ENCODE data around the gene SEL1L2. TPM values are rescaled to one million over a fixed set of nuclear protein-coding genes. Genes with fewer than 3 reads are reported as not detected.

SEL1L2 gene
- total and polyA plus RNA-seq, 9 of the 15 experiments (the other 6 are each of a cell fraction or from before 2014, with no cell fraction given): not detected

GRCh38 chr20:13909067-13909466 lies 81.3 kb downstream of the SEL1L2 start:
- ATAC-seq: no peak
- ChIA-PET CTCF (ENCODE audit: low intra/inter-chr PET ratio) (no interaction called here), POLR2A (interaction anchor here (0.6 kb wide), 1 partner anchor 458 kb away, joined by 3 read pairs; no protein-coding TSS in a partner anchor)
- H3K9me1 ChIP-seq (ENCODE audit: control insufficient read depth, insufficient read depth, low read length): no peaks in the 10 kb centered on the region
- no peaks in the 10 kb centered on the region for H4K20me1 ChIP-seq (replicated peaks; ENCODE audit: control insufficient read depth, insufficient read depth, low read length)
- no peak for DNase-seq (ENCODE audit: extremely low read depth in 1 of 4, low spot score in 3 of 4)
- no peaks in the 10 kb centered on the region for H3K27me3 ChIP-seq (ENCODE audit: control insufficient read depth in 2 of 2, insufficient read depth in 2 of 2, low read length in 2 of 2)
- BruUV-seq (replicated peaks): no TSS peak
- TF ChIP-seq GTF2B (IDR thresholded peaks at IDR 0.05; ENCODE audit: extremely low read depth, insufficient read length) (no peak), RBM15 (IDR thresholded peaks at IDR 0.05; ENCODE audit: insufficient read depth, low read length) (no peak), NR1H2 (CRISPR knock-in tag; IDR thresholded peaks at IDR 0.05) (no peak), FOXO4 (CRISPR knock-in tag; IDR thresholded peaks at IDR 0.05) (no peak), RAD51 (IDR thresholded peaks at IDR 0.05; ENCODE audit: borderline replicate concordance, low read depth) (no peak), HCFC1 (IDR thresholded peaks at IDR 0.05; ENCODE audit: low read depth, low read length) (no peak), ADNP (tag; IDR thresholded peaks at IDR 0.05) (no peak), ZNF584 (CRISPR knock-in tag; IDR thresholded peaks at IDR 0.05; ENCODE audit: low read depth) (no peak), CBX8 (IDR thresholded peaks at IDR 0.05; ENCODE audit: borderline replicate concordance, extremely low read depth, low read depth, low read length, poor library complexity, severe bottlenecking) (no peak), GTF2A2 (tag; IDR thresholded peaks at IDR 0.05) (no peak)
- intact Hi-C loops (cut with micrococcal nuclease) (no loop called here), in situ Hi-C loops (cut with MboI) (no loop called here)
- no peak overlapping the region for H2AFZ ChIP-seq (ENCODE audit: low read depth, low read length)
- H3K9ac ChIP-seq (ENCODE audit: insufficient read depth in 1 of 2, low read depth in 2 of 2, low read length in 2 of 2): no peak overlapping the region
- no peaks in the 10 kb centered on the region for H3K9me3 ChIP-seq (replicated peaks; ENCODE audit: control insufficient read depth, insufficient read depth, low read depth, low read length)
- H3K36me3 ChIP-seq (ENCODE audit: control insufficient read depth, insufficient read depth, low read length): no peaks in the 10 kb centered on the region
- H3K4me2 ChIP-seq (ENCODE audit: insufficient read depth, low read length): no peak overlapping the region
- no peak overlapping the region for H3K4me3 ChIP-seq
- FAIRE-seq: no peak
- no peaks in the 10 kb centered on the region; a peak in 1 of 5 replicates for H3K4me1 ChIP-seq (replicated peaks in 1 of 2; ENCODE audit: control insufficient read depth in 2 of 2, insufficient read depth in 2 of 2, low read length in 2 of 2)
- 76% methylated on average over 2 of the region's 4 CpGs for WGBS (ENCODE audit: insufficient coverage, low coverage, missing lambda C conversion rate)
- H3K27ac ChIP-seq (ENCODE audit: extremely low read depth, low read depth, low read length): no peak overlapping the region
- no peaks in the 10 kb centered on the region for H3K79me2 ChIP-seq (ENCODE audit: control insufficient read depth, insufficient read depth, low read length)

Measured in K562 (cell line).